Measurements from ENCODE around the gene ZNF557.

ZNF557 gene

DNA sequence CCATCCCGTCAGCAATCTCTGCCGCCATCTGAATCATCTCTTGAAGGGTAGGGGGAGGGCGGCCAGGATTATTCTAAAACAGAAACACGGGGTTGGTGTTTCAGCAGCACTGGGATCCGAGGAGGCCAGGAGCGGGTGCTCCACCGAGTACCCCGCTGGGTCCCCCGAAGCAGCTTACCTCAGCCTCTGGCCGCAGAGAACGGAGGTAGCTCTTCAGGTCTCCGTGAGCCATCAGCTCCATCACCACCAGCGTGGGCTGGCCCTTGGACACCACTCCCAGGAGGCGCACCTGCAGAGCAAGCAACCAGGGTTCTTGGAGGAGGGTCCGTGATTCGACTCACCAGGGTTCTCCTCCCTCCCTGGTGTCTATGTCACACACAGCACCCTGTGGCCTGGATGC, 53.2 kb downstream of the ZNF557 start:
- no peaks in the 10 kb centered on the region for H3K27me3 ChIP-seq (ENCODE audit: low read length)
- H3K9ac ChIP-seq (ENCODE audit: low read length), result no peak overlapping the region

DNA sequence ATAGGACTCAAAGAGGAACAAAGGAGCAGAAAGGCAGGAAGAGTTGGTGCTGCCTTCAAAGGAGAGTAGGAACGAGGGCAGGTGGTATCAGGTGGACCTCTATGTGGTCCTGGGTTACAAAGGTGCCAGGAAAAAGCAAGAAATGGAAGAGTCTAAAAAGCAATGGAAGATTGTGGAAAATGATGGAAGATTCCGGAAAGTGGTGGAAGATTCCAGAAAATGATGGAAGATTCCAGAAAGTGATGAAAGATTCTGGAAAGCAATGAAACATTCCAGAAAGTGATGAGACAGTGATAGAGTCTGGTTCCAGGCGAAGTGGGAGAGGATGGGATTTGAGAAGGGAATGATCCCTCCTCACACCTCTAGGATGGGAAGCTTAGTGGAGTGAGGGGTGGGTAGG, 55.3 kb downstream of the ZNF557 start:
- Histone ChIP-seq H3K4me3 (ENCODE audit: insufficient read depth, low read length, poor library complexity, severe bottlenecking) (no peak overlapping the region), H3K27ac (ENCODE audit: low read depth, low read length) (no peak overlapping the region), H3K79me2 (ENCODE audit: insufficient read depth, low read length) (no peaks in the 10 kb centered on the region), H3K36me3 (ENCODE audit: low read length) (peaks cover 30% of the 10 kb centered on the region), H3F3A (ENCODE audit: insufficient read depth) (no peaks in the 10 kb centered on the region), H3K9ac (ENCODE audit: low read length) (no peak overlapping the region), H2AFZ (ENCODE audit: low read depth, low read length, severe bottlenecking) (no peak overlapping the region), H3K4me2 (ENCODE audit: low read depth, low read length, poor library complexity, severe bottlenecking) (no peak overlapping the region), H3K9me3 (ENCODE audit: insufficient read depth, low read length) (no peaks in the 10 kb centered on the region), H3K27me3 (ENCODE audit: low read length) (no peaks in the 10 kb centered on the region), H4K20me1 (ENCODE audit: low read depth, low read length) (no peaks in the 10 kb centered on the region), H3K9me2 (replicated peaks; ENCODE audit: insufficient read depth, low read length) (no peaks in the 10 kb centered on the region)
- TF ChIP-seq, protein P1, sequence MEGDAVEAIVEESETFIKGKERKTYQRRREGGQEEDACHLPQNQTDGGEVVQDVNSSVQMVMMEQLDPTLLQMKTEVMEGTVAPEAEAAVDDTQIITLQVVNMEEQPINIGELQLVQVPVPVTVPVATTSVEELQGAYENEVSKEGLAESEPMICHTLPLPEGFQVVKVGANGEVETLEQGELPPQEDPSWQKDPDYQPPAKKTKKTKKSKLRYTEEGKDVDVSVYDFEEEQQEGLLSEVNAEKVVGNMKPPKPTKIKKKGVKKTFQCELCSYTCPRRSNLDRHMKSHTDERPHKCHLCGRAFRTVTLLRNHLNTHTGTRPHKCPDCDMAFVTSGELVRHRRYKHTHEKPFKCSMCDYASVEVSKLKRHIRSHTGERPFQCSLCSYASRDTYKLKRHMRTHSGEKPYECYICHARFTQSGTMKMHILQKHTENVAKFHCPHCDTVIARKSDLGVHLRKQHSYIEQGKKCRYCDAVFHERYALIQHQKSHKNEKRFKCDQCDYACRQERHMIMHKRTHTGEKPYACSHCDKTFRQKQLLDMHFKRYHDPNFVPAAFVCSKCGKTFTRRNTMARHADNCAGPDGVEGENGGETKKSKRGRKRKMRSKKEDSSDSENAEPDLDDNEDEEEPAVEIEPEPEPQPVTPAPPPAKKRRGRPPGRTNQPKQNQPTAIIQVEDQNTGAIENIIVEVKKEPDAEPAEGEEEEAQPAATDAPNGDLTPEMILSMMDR (IDR thresholded peaks at IDR 0.05; ENCODE audit: insufficient read depth, low read length, poor library complexity, severe bottlenecking), result no peak
- no peak for TF ChIP-seq EZH2phosphoT487 (conservative IDR thresholded peaks at IDR 0.05; ENCODE audit: low read length)

More for the DNA sequence above, 53.2 kb downstream of the ZNF557 start:
- no peak overlapping the region for H3K27ac ChIP-seq (ENCODE audit: low read depth, low read length)
- H2AFZ ChIP-seq (ENCODE audit: low read depth, low read length, severe bottlenecking), result no peak overlapping the region
- TF ChIP-seq, protein P1 (IDR thresholded peaks at IDR 0.05; ENCODE audit: insufficient read depth, low read length, poor library complexity, severe bottlenecking), result no peak
- TF ChIP-seq EZH2phosphoT487 (conservative IDR thresholded peaks at IDR 0.05; ENCODE audit: low read length), result no peak
- no peaks in the 10 kb centered on the region for H4K20me1 ChIP-seq (ENCODE audit: low read depth, low read length)
- no peaks in the 10 kb centered on the region for H3K9me3 ChIP-seq (ENCODE audit: insufficient read depth, low read length)
- H3F3A ChIP-seq (ENCODE audit: insufficient read depth), result no peaks in the 10 kb centered on the region
- no peaks in the 10 kb centered on the region for H3K9me2 ChIP-seq (replicated peaks; ENCODE audit: insufficient read depth, low read length)
- no peak overlapping the region for H3K4me2 ChIP-seq (ENCODE audit: low read depth, low read length, poor library complexity, severe bottlenecking)
- no peaks in the 10 kb centered on the region for H3K79me2 ChIP-seq (ENCODE audit: insufficient read depth, low read length)
- peaks cover 27% of the 10 kb centered on the region for H3K36me3 ChIP-seq (ENCODE audit: low read length)
- H3K4me3 ChIP-seq (ENCODE audit: insufficient read depth, low read length, poor library complexity, severe bottlenecking), result no peak overlapping the region

DNA sequence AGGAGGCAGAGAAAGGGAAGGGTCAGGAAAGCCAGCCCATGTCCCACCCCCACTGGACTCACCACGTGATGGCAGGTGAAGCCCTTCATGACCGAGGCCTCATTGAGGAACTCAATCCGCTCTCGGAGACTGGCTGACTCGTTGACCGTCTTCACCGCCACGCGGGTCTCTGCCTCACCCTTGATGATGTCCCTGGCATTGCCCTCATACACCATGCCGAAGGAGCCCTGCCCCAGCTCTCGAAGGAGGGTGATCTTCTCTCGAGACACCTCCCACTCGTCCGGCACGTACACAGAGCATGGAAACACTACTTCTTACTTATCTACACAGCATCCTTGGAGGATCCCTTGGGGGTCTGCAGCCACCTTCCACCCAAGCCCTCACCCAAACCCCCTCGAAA, 55.7 kb downstream of the ZNF557 start:
- H3K36me3 ChIP-seq (ENCODE audit: low read length), result peaks cover 30% of the 10 kb centered on the region
- no peaks in the 10 kb centered on the region for H4K20me1 ChIP-seq (ENCODE audit: low read depth, low read length)
- H3F3A ChIP-seq (ENCODE audit: insufficient read depth), result no peaks in the 10 kb centered on the region
- H3K79me2 ChIP-seq (ENCODE audit: insufficient read depth, low read length), result no peaks in the 10 kb centered on the region
- no peak overlapping the region for H2AFZ ChIP-seq (ENCODE audit: low read depth, low read length, severe bottlenecking)
- H3K9ac ChIP-seq (ENCODE audit: low read length), result no peak overlapping the region
- H3K27ac ChIP-seq (ENCODE audit: low read depth, low read length), result no peak overlapping the region
- no peak overlapping the region for H3K4me2 ChIP-seq (ENCODE audit: low read depth, low read length, poor library complexity, severe bottlenecking)
- no peak for TF ChIP-seq EZH2phosphoT487 (conservative IDR thresholded peaks at IDR 0.05; ENCODE audit: low read length)
- TF ChIP-seq, protein P1 (IDR thresholded peaks at IDR 0.05; ENCODE audit: insufficient read depth, low read length, poor library complexity, severe bottlenecking), result no peak
- no peak overlapping the region for H3K4me3 ChIP-seq (ENCODE audit: insufficient read depth, low read length, poor library complexity, severe bottlenecking)
- H3K9me2 ChIP-seq (replicated peaks; ENCODE audit: insufficient read depth, low read length), result no peaks in the 10 kb centered on the region
- H3K27me3 ChIP-seq (ENCODE audit: low read length), result no peaks in the 10 kb centered on the region
- H3K9me3 ChIP-seq (ENCODE audit: insufficient read depth, low read length), result no peaks in the 10 kb centered on the region
